ENCODE results near the gene SPRN.

SPRN gene

GRCh38 chr10:133421336-133422222 is 2.8 kb downstream of the SPRN start:
- TF ChIP-seq TAF1 (IDR thresholded peaks at IDR 0.05; ENCODE audit: borderline replicate concordance, insufficient read depth, low read length) (no peak), POLR2AphosphoS5 (IDR thresholded peaks at IDR 0.05; ENCODE audit: low read depth, low read length) (no peak), FOXP2 (optimal IDR thresholded peaks at IDR 0.05; ENCODE audit: borderline replicate concordance, extremely low read depth, extremely low read length, insufficient read depth) (no peak), REST (IDR thresholded peaks at IDR 0.05; ENCODE audit: insufficient read depth in 1 of 2, low read depth in 2 of 2, low read length in 2 of 2) (no peak), SIN3A (IDR thresholded peaks at IDR 0.05; ENCODE audit: borderline replicate concordance, insufficient read depth, low read length) (no peak)

- no peak for TF ChIP-seq FOXP2 (optimal IDR thresholded peaks at IDR 0.05; ENCODE audit: borderline replicate concordance, extremely low read depth, extremely low read length, insufficient read depth)
- no peak for TF ChIP-seq REST (IDR thresholded peaks at IDR 0.05; ENCODE audit: insufficient read depth in 1 of 2, low read depth in 2 of 2, low read length in 2 of 2)
- TF ChIP-seq TAF1 (IDR thresholded peaks at IDR 0.05; ENCODE audit: borderline replicate concordance, insufficient read depth, low read length), result no peak
- no peak for TF ChIP-seq SIN3A (IDR thresholded peaks at IDR 0.05; ENCODE audit: borderline replicate concordance, insufficient read depth, low read length)
- no peak for TF ChIP-seq POLR2AphosphoS5 (IDR thresholded peaks at IDR 0.05; ENCODE audit: low read depth, low read length)
These were observed 3.8 kb downstream of the SPRN start for GRCh38 chr10:133420579-133420978.

GRCh38 chr10:133420028-133420427 is 4.4 kb downstream of the SPRN start:
- TF ChIP-seq REST (IDR thresholded peaks at IDR 0.05; ENCODE audit: insufficient read depth in 1 of 2, low read depth in 2 of 2, low read length in 2 of 2) (no peak), POLR2AphosphoS5 (IDR thresholded peaks at IDR 0.05; ENCODE audit: low read depth, low read length) (no peak), SIN3A (IDR thresholded peaks at IDR 0.05; ENCODE audit: borderline replicate concordance, insufficient read depth, low read length) (no peak), FOXP2 (optimal IDR thresholded peaks at IDR 0.05; ENCODE audit: borderline replicate concordance, extremely low read depth, extremely low read length, insufficient read depth) (no peak), TAF1 (IDR thresholded peaks at IDR 0.05; ENCODE audit: borderline replicate concordance, insufficient read depth, low read length) (no peak)

GRCh38 chr10:133419211-133419950 is 5.0 kb downstream of the SPRN start:
- no peak for TF ChIP-seq POLR2AphosphoS5 (IDR thresholded peaks at IDR 0.05; ENCODE audit: low read depth, low read length)
- TF ChIP-seq FOXP2 (optimal IDR thresholded peaks at IDR 0.05; ENCODE audit: borderline replicate concordance, extremely low read depth, extremely low read length, insufficient read depth), result no peak
- no peak for TF ChIP-seq REST (IDR thresholded peaks at IDR 0.05; ENCODE audit: insufficient read depth in 1 of 2, low read depth in 2 of 2, low read length in 2 of 2)
